Kidney (tissue), 14 donors: Measurements from ENCODE around the gene MYDGF. TPM values are rescaled to one million over a fixed set of nuclear protein-coding genes. Genes with fewer than 3 reads are reported as not detected.

Experiments
- DNase-seq, 5 donors: peaks; one replicate each; pipeline ENCODE4 v3.0.0-alpha.2; 2013 to 2020
- FAIRE-seq: peaks from 2 replicates; lab custom pipeline; 2012; peaks lifted over from hg19 to GRCh38; lab: Jason Lieb, UNC
- H3K27ac ChIP-seq, 2 donors: one replicate each; pipeline ENCODE4 v1.7.0; 2013; ENCODE audit warnings: low read depth in 2 of 2, low read length in 2 of 2, inconsistent platforms in 1 of 2
- H3K27me3 ChIP-seq: one replicate; pipeline ENCODE4 v1.7.1; 2013; ENCODE audit warnings: low read length, inconsistent platforms; ENCODE audit not compliant: control insufficient read depth, insufficient read depth
- H3K36me3 ChIP-seq, 3 donors: one replicate each; pipeline versions ENCODE4 v1.7.0 to v1.7.1; 2013; ENCODE audit warnings: low read length in 3 of 3, control low read depth in 1 of 3, inconsistent platforms in 1 of 3; ENCODE audit not compliant: insufficient read depth in 3 of 3, control insufficient read depth in 2 of 3
- H3K4me1 ChIP-seq, 3 donors: one replicate each; pipeline versions ENCODE4 v1.7.0 to v1.7.1; 2013; ENCODE audit warnings: low read length in 3 of 3, inconsistent platforms in 1 of 3, low read depth in 1 of 3; ENCODE audit not compliant: control insufficient read depth in 2 of 3, insufficient read depth in 2 of 3
- H3K4me3 ChIP-seq, 3 donors: one replicate each; pipeline versions ENCODE4 v1.7.0 to v1.8.1; 2013; ENCODE audit warnings: low read length in 3 of 3, control low read depth in 1 of 3, inconsistent platforms in 1 of 3
- H3K9ac ChIP-seq, 3 donors: one replicate each; pipeline versions ENCODE4 v1.7.0 to v1.7.1; 2013; ENCODE audit warnings: low read length in 3 of 3, control low read depth in 1 of 3, inconsistent platforms in 1 of 3
- H3K9me3 ChIP-seq, 3 donors: one replicate each; pipeline versions ENCODE4 v1.7.0 to v1.7.1; 2013; ENCODE audit warnings: low read length in 3 of 3, control low read depth in 1 of 3, inconsistent platforms in 1 of 3; ENCODE audit not compliant: control insufficient read depth in 2 of 3, insufficient read depth in 1 of 3
- intact Hi-C: fragments of 100-400 bp; cut with DNase I; formaldehyde crosslinking; loops from one replicate; pipeline ENCODE4 v1.11.1; 2022
- polyA plus RNA-seq: library from polyadenylated mRNA; stranded (reverse); fragments of 350-450 nt; fragmentation: Illumina TruSeq; extraction: RNeasy Lipid Tissue Mini Kit (QIAGEN cat#74804); gene quantifications from one replicate; pipeline ENCODE4 v1.2.3, GENCODE V29; 2014; ENCODE audit warnings: low read depth, low replicate concordance; ENCODE audit not compliant: insufficient read depth
- total RNA-seq: library from RNA; stranded (reverse); fragmentation: NEBNext Ultra II Directional; extraction: Animal tissue kit (Norgen Biotek cat#: 25700); gene quantifications from one replicate; pipeline ENCODE4 v1.2.1, GENCODE V29; 2021
- TF ChIP-seq, protein P1 (sequence below): IDR thresholded peaks from 3 replicates; pipeline ENCODE4 v1.5.1; 2012; ENCODE audit warnings: mild to moderate bottlenecking, moderate library complexity, borderline replicate concordance; ENCODE audit not compliant: insufficient read depth; ENCODE audit errors: extremely low read depth
- donor health status: control.
- donor health status: control.
- donor health status: control.
- donor health status: control.
- donor health status: control.
- donor health status: DM: yes; HTN: yes; CAD: no.
- donor health status: Normal renal cell carcinoma (clear cell type).

MYDGF gene
- total and polyA plus RNA-seq, 2 donors from 2014 or later = 75.8 to 85.5 TPM

DNA sequence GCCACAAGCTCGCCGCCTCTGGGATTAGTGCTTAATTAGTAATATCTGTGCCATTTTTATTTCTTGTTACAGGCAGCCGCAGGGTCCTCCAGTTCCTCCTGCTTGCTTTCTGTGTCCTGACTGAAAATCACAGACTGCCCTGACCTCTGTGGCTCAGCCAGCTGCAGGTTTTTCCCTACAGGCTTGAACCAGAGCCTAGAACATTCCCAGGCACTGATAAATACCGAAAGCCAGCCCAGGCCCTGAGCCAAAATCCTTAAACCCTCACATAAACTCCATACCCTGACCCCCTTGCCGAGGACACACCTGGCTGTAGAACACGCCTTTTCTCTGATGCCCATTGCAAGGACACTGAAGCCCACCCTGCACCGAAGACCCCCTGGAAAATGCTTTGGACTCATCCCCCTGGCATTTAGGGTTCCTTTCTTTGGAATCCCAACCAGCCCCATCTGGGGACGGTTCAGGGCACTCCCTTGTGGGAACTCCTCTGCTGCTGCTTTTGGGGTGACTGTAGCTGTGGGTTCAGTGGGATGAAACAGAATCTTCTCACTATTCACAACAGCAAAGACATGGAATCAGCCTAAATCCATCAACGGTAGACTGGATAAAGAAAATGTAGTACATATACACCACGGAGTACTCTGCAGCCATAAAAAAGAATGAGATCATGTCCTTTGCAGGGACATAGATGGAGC, 38.0 kb upstream of the MYDGF start:
- Histone ChIP-seq H3K27ac (no peak overlapping the region), H3K9me3 (no peaks in the 10 kb centered on the region), H3K4me3 (no peak overlapping the region), H3K27me3 (no peaks in the 10 kb centered on the region), H3K9ac (no peak overlapping the region), H3K4me1 (peaks cover 0 to 3% (median 0%) of the 10 kb centered on the region in 3 donors), H3K36me3 (peaks cover 0 to 12% (median 3%) of the 10 kb centered on the region in 3 donors)
- intact Hi-C loops = no loop called here
- FAIRE-seq (no peak), DNase-seq (no peak)
- TF ChIP-seq, protein P1, sequence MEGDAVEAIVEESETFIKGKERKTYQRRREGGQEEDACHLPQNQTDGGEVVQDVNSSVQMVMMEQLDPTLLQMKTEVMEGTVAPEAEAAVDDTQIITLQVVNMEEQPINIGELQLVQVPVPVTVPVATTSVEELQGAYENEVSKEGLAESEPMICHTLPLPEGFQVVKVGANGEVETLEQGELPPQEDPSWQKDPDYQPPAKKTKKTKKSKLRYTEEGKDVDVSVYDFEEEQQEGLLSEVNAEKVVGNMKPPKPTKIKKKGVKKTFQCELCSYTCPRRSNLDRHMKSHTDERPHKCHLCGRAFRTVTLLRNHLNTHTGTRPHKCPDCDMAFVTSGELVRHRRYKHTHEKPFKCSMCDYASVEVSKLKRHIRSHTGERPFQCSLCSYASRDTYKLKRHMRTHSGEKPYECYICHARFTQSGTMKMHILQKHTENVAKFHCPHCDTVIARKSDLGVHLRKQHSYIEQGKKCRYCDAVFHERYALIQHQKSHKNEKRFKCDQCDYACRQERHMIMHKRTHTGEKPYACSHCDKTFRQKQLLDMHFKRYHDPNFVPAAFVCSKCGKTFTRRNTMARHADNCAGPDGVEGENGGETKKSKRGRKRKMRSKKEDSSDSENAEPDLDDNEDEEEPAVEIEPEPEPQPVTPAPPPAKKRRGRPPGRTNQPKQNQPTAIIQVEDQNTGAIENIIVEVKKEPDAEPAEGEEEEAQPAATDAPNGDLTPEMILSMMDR = no peak

DNA sequence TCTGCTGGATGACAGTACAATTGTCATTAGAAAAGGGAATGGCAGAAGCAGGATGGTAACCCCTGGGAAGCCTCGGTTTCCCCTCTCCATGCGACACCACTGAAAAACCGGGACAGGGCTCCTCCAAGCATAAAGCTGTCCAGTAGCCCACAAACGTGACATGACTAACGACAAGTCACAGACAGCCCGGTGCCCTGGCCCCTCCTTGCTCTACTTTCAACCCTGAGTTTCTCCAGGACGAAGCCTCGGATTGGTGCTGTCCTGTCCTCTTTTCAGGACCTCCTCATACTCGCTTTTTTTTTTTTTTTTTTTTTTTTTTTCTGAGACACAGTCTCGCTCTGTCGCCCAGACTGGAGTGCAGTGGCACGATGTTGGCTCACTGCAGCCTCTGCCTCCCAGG, 37.2 kb upstream of the MYDGF start:
- Histone ChIP-seq H3K9me3 (no peaks in the 10 kb centered on the region), H3K4me1 (peaks cover 0 to 3% (median 0%) of the 10 kb centered on the region in 3 donors), H3K4me3 (no peak overlapping the region), H3K27ac (no peak overlapping the region), H3K27me3 (no peaks in the 10 kb centered on the region), H3K9ac (no peak overlapping the region), H3K36me3 (peaks cover 0 to 12% (median 7%) of the 10 kb centered on the region in 3 donors)
- DNase-seq = no peak
- intact Hi-C loops = no loop called here
- FAIRE-seq = no peak
- TF ChIP-seq, protein P1 = no peak

GRCh38 chr19:4705413-4706131, 35.4 kb upstream of the MYDGF start:
- no peaks in the 10 kb centered on the region for H3K9me3 ChIP-seq
- H3K27ac ChIP-seq = no peak overlapping the region
- intact Hi-C loops = no loop called here
- H3K36me3 ChIP-seq = peaks cover 0 to 29% (median 7%) of the 10 kb centered on the region in 3 donors
- peaks cover 0 to 3% (median 0%) of the 10 kb centered on the region in 3 donors for H3K4me1 ChIP-seq
- H3K27me3 ChIP-seq = no peaks in the 10 kb centered on the region
- TF ChIP-seq, protein P1 = no peak
- H3K9ac ChIP-seq = no peak overlapping the region
- peak in 2 of 5 donors; percentile 12 to 37 for DNase-seq
- no peak overlapping the region for H3K4me3 ChIP-seq
- FAIRE-seq = no peak
